CD1c-positive myeloid dendritic cell (primary cell): ENCODE results near the gene SMIM45.
"Not testable (repeated sequence)": the region's sequence is repeated elsewhere in the genome, so short reads cannot be mapped to it uniquely, and the experiment has no call there.

Source experiments
- DNase-seq: peaks from one replicate; pipeline ENCODE4 v3.0.0-alpha.2; 2016; ENCODE audit errors: extremely low spot score

SMIM45 gene

GRCh38 chr22:41934284-41935014, 17.5 kb upstream of the SMIM45 start:
- no peak for DNase-seq

GRCh38 chr22:41935015-41935351, 17.0 kb upstream of the SMIM45 start:
- DNase-seq, result no peak

GRCh38 chr22:41935509-41935908, 16.4 kb upstream of the SMIM45 start:
- DNase-seq, result no peak

GRCh38 chr22:41936894-41937169, 15.1 kb upstream of the SMIM45 start:
- no peak for DNase-seq

GRCh38 chr22:41939981-41940831, 11.7 kb upstream of the SMIM45 start:
- DNase-seq, result peak; percentile 79

DNA sequence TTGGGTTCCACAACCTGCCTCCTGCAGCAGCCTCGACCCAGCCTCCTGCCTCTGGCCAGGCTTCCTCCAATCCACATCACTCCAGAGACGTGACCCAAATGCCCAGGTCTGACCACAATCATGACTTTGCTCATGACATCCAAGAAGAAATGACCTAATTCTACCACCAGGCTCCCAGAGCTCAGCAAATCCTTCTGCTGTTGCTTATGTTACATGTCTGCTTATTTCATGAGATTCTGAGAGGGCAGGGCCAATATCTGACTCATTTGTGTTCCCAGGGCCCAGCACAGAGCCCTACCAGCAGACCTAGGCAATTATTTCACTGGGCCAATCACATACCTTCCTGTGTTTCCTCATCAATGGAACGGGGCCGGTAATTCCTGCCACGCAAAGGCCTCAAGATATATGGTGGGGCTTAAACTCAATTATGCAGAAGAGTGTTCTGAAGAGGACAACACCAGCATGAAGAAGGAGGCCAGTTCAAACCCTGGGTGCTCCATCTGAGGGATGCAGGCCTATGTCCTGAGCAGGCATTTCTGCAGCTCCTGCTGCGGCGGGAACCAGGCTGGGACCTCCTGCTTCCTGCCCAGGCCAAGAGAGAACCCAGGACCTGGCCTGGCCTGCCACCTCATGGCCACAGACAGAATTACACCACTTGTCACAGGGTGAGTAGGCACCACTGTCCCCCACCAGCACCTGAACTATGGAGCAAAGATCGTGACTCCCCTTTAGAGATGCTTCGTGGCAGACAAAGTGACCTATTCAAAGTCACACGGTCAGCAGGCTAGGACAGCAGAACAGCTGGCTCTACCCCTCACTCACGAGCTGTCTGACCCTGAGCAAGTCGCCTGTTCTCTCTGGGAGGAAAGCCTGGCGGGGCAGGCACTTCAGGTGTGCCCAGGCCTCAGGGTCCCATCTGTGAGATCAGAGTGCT, 10.9 kb upstream of the SMIM45 start:
- DNase-seq, result peak; percentile 86

GRCh38 chr22:41943661-41944209, 8.2 kb upstream of the SMIM45 start:
- DNase-seq, result peak; percentile 64

GRCh38 chr22:41946629-41947423, 5.1 kb upstream of the SMIM45 start, which contains the start of gene CENPM:
Gene CENPM, minus strand, starts transcription at chr22:41947152. Its CDS starts 76 bp downstream, at chr22:41947076.
- peak; percentile 95 for DNase-seq

- DNase-seq, result no peak
These were observed 4.4 kb upstream of the SMIM45 start for GRCh38 chr22:41947424-41948080.

DNA sequence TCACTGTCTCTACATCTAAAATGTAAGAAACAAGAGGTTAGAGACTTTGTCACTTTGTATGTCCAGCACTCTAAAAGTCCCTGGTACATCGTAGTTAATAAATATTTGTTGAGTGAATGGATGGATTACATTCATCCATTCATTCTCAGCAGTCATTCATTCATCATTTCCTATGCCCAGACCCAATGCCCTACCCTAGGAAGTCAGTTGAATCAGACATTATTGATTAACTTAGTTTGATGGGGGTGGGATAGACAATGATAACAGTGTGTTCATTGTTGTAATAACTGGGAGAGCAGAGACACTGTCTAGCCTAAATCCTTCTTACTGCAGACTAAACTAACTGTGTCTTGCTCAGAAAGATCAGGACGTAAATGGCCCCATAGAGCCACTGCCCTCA, 3.8 kb upstream of the SMIM45 start:
- DNase-seq, result no peak

GRCh38 chr22:41948928-41949296, 3.0 kb upstream of the SMIM45 start:
- DNase-seq, result not testable (repeated sequence)

- DNase-seq, result no peak
These were observed 2.5 kb upstream of the SMIM45 start for GRCh38 chr22:41949297-41949965.

GRCh38 chr22:41952713-41953112, 763 bp downstream of the SMIM45 start:
- DNase-seq, result no peak

DNA sequence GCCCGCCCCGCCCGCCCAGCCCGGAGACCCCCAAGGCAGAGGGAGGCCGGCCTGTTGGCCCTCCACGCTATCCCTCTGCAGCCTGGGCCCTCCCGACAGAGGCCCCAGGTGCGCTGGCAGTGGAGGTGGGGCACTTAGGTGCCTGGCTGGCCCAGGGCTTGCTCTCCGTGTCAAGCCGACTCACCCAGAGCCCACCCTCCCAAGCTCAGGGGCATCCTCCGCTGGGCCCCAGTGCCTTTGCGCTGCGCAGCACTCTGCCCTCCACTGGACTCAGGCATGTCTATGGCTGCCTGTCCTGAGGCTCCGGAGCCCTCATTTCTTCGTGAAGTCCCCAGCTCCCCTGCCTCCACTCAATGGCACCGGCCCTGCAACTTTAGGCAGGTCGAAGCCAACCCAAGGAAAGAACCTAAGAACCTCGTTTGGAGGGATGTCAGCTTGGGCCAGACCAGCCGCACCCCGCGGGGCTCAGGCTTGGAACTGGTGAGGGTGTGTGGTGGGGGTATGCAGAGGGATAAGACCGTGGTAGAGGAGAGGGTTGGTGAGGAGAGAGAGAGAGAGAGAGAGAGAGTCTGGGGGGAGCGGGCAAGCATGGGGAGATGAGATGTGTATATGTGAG, 6.1 kb downstream of the SMIM45 start:
- DNase-seq, result no peak

- no peak for DNase-seq
These were observed 11.6 kb downstream of the SMIM45 start for GRCh38 chr22:41963453-41964111.

GRCh38 chr22:41964112-41964491, 12.2 kb downstream of the SMIM45 start:
- no peak for DNase-seq

DNA sequence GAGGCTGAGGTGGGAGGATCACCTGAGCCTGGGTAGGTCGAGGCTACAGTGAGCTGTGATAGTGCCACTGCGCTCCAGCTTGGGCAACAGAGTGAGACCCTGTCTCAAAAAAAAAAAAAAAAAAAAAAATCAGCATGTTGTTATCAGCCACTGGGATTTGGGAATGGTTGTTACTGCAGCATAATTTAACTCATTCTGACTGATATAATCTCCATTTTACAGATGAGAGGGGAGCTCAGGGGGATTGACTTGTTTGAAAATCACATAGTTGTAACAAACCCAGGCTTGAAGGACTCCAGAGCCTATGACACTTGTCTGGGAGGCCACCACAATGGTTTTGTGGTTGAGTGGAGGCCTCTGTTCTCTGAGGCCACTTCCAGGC, 14.3 kb downstream of the SMIM45 start:
- DNase-seq, result no peak

DNA sequence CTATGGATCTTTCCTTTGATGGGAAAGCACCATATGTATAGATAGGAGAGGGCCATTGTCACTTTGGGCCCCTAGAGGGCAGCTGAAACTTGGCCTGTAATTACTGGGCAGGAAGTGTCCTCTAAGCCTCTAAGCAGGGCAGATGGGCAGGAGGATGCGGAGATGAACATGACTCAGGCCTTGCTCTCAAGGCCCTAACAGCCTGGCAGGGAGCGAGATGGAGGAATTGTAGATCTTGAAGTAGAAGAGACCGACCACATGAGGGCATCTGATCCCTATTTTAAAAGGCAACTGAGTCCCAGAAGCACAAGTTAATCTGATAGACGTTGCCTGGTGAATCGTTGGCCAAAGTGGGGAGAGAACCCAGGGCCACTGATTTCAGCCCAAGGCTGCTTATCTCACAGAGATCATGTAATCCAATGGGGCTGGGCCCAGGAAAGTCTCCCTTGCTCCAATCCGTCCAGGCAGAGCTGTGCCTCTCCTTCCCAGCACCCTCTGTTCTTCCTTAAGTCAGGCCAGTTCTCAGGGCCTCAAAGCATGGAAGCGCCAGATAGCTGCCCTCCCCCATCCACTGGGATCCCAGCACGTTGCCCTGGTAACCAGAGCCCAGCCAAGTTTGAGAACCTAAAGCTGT, 14.8 kb downstream of the SMIM45 start:
- peak; percentile 79 for DNase-seq

GRCh38 chr22:41968601-41969000, 16.7 kb downstream of the SMIM45 start:
- DNase-seq, result no peak
